ENCODE data around the gene HIKESHI.

DNA sequence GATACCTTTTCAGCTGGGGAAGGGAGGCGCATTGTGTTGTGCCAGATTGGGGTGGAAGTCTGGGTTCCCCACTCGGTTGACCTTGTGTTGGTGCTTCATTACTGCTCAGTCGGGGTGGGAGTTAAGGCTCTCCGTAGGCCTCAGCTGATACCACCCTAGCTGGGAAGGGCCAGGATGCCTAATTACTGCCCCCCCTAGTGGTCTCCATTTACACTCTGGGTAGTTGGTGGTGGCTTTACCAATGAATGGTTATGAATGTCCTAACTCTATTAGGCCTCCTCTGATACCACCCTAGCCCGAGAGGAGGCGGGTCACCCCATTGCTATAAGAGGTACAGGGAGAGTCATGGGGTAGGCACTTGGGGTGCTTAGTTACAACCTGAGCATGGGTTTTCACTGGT lies 27.5 kb upstream of the HIKESHI start:
- TF ChIP-seq CTCF (IDR thresholded peaks at IDR 0.05) (no peak), POLR2A (IDR thresholded peaks at IDR 0.05) (no peak)
